Measurements from ENCODE around the gene NUMA1. TPM values are rescaled to one million over a fixed set of nuclear protein-coding genes. Genes with fewer than 3 reads are reported as not detected.

NUMA1 gene
- total and polyA plus RNA-seq, 2 of the 8 experiments (the other 6 are each of a cell fraction or from before 2014, with no cell fraction given) = 101 to 107 TPM

- Histone ChIP-seq H3K79me2 (ENCODE audit: control insufficient read depth in 1 of 2, insufficient read depth in 2 of 2, low read length in 2 of 2) (no peaks in the 10 kb centered on the region), H3K56ac (replicated peaks; ENCODE audit: insufficient read length, low read depth, low read length) (no peak overlapping the region), H4K91ac (replicated peaks; ENCODE audit: insufficient read length, low read length) (no peak overlapping the region), H3K27me3 (replicated peaks in 1 of 4; ENCODE audit: control insufficient read depth in 3 of 4, extremely low read depth in 1 of 4, insufficient read depth in 3 of 4, low read length in 3 of 4) (peaks cover 0 to 7% (median 3%) of the 10 kb centered on the region in 4 experiments; a peak in 3 of 7 replicates), H3K9me3 (ENCODE audit: insufficient read depth in 2 of 2, low read depth in 1 of 2, low read length in 1 of 2) (peaks cover 0 to 5% of the 10 kb centered on the region in 2 experiments; a peak in 3 of 4 replicates), H2AFZ (ENCODE audit: low read length) (no peak overlapping the region), H3K4ac (replicated peaks; ENCODE audit: insufficient read length, low read depth, low read length) (no peak overlapping the region), H3K79me1 (ENCODE audit: low read depth, low read length) (no peaks in the 10 kb centered on the region), H3K23ac (ENCODE audit: insufficient read length) (no peak overlapping the region), H3K4me3 (ENCODE audit: extremely low read depth in 1 of 4, insufficient read depth in 2 of 4, low read depth in 3 of 4, low read length in 4 of 4) (no peak overlapping the region), H2BK12ac (ENCODE audit: low read depth, low read length) (no peak overlapping the region), H2AK5ac (ENCODE audit: low read depth, low read length) (no peak overlapping the region), H3K18ac (ENCODE audit: extremely low read depth, low read length) (no peak overlapping the region), H3K36me3 (ENCODE audit: control insufficient read depth in 2 of 4, insufficient read depth in 4 of 4, low read length in 3 of 4) (no peaks in the 10 kb centered on the region), H4K20me1 (replicated peaks in 1 of 2; ENCODE audit: control insufficient read depth in 1 of 2, insufficient read depth in 2 of 2, low read length in 2 of 2) (no peaks in the 10 kb centered on the region), H2BK15ac (ENCODE audit: low read length) (no peak overlapping the region), H4K8ac (ENCODE audit: extremely low read depth, insufficient read depth, low read length) (0 out of 2 replicates have a peak overlapping the region, but pooled peaks have one; percentile 39), H3K4me1 (replicated peaks in 1 of 4; ENCODE audit: control insufficient read depth in 3 of 4, insufficient read depth in 4 of 4, low read length in 3 of 4) (no peaks in the 10 kb centered on the region), H2BK5ac (ENCODE audit: low read depth, low read length) (no peak overlapping the region), H3K27ac (ENCODE audit: low read depth, low read length) (no peak overlapping the region), H4K5ac (ENCODE audit: insufficient read length, low read depth, low read length) (no peak overlapping the region), H3K9ac (replicated peaks in 1 of 4; ENCODE audit: extremely low read depth in 1 of 4, low read depth in 3 of 4, low read length in 3 of 4) (no peak overlapping the region), H2BK20ac (ENCODE audit: low read length) (no peak overlapping the region), H2BK120ac (replicated peaks; ENCODE audit: low read depth, low read length) (no peak overlapping the region), H3K4me2 (ENCODE audit: insufficient read depth in 1 of 2, low read depth in 2 of 2, low read length in 2 of 2) (no peak overlapping the region), H3K14ac (ENCODE audit: insufficient read length) (no peak overlapping the region), H3K23me2 (ENCODE audit: low read depth, low read length) (no peaks in the 10 kb centered on the region)
- DNase-seq (ENCODE audit: low read depth in 1 of 2, low spot score in 2 of 2) (no peak), FAIRE-seq (no peak)
- WGBS, 2 experiments (ENCODE audit: extremely low coverage in 1 of 2, insufficient coverage in 1 of 2, insufficient read length in 1 of 2, insufficient replicate concordance in 2 of 2, low coverage in 1 of 2, low lambda C conversion rate in 2 of 2, missing lambda C conversion rate in 1 of 2) = 92% methylated on average over 2 of the region's 2 CpGs; no CpG with 5 or more reads in 1 of the 2 experiments
- CTCF ChIA-PET (ENCODE audit: partially characterized antibody) = interaction anchor here (0.6 to 3.1 kb wide), 3 partner anchors 23 to 197 kb away, joined by 3 to 15 read pairs (median 3); no protein-coding TSS in a partner anchor
- POLR2A ChIA-PET (ENCODE audit: partially characterized antibody) = interaction anchor here (2.2 kb wide), 1 partner anchor 8 kb away, joined by 6 read pairs; the partner anchor contains the start of gene ANAPC15
- TF ChIP-seq TCF12 (IDR thresholded peaks at IDR 0.05; ENCODE audit: low read depth, low read length) (no peak), E2F6 (IDR thresholded peaks at IDR 0.05) (no peak), NRF1 (IDR thresholded peaks at IDR 0.05; ENCODE audit: low read depth, low read length) (no peak), PHF8 (conservative IDR thresholded peaks at IDR 0.05; ENCODE audit: low read depth, low read length) (no peak), EGR1 (IDR thresholded peaks at IDR 0.05; ENCODE audit: borderline replicate concordance, low read depth, low read length) (no peak), SIN3A (conservative IDR thresholded peaks at IDR 0.05 in 1 of 2, IDR thresholded peaks at IDR 0.05 in 1 of 2; ENCODE audit: low read depth in 1 of 2, low read length in 2 of 2) (no peak), CREB1 (IDR thresholded peaks at IDR 0.05) (no peak), EP300 (IDR thresholded peaks at IDR 0.05; ENCODE audit: borderline replicate concordance in 1 of 2, low read depth in 2 of 2, low read length in 2 of 2) (no peak), JUND (IDR thresholded peaks at IDR 0.05; ENCODE audit: low read length) (no peak)
- TF ChIP-seq, protein P1, sequence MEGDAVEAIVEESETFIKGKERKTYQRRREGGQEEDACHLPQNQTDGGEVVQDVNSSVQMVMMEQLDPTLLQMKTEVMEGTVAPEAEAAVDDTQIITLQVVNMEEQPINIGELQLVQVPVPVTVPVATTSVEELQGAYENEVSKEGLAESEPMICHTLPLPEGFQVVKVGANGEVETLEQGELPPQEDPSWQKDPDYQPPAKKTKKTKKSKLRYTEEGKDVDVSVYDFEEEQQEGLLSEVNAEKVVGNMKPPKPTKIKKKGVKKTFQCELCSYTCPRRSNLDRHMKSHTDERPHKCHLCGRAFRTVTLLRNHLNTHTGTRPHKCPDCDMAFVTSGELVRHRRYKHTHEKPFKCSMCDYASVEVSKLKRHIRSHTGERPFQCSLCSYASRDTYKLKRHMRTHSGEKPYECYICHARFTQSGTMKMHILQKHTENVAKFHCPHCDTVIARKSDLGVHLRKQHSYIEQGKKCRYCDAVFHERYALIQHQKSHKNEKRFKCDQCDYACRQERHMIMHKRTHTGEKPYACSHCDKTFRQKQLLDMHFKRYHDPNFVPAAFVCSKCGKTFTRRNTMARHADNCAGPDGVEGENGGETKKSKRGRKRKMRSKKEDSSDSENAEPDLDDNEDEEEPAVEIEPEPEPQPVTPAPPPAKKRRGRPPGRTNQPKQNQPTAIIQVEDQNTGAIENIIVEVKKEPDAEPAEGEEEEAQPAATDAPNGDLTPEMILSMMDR (IDR thresholded peaks at IDR 0.05; ENCODE audit: control extremely low read depth in 1 of 3, insufficient read depth in 1 of 3, low read depth in 1 of 3, low read length in 3 of 3) = no peak
These were observed 40.6 kb upstream of the NUMA1 start for GRCh38 chr11:72120930-72121329.
